Measurements from ENCODE around the gene PDE6G. TPM values are rescaled to one million over a fixed set of nuclear protein-coding genes. Genes with fewer than 3 reads are reported as not detected.
A peak's percentile ranks its signal among the peaks of the same experiment; 100 is the strongest.

The PDE6G gene
- 1.2 TPM for polyA plus RNA-seq (2012; ENCODE audit: insufficient read length, low read depth)

- no peak for TF ChIP-seq SIN3A (IDR thresholded peaks at IDR 0.05; ENCODE audit: borderline replicate concordance, insufficient read depth, low read length)
- no peak for TF ChIP-seq FOXP2 (optimal IDR thresholded peaks at IDR 0.05; ENCODE audit: borderline replicate concordance, extremely low read depth, extremely low read length, insufficient read depth)
- no peak for TF ChIP-seq TAF1 (IDR thresholded peaks at IDR 0.05; ENCODE audit: borderline replicate concordance, insufficient read depth, low read length)
- TF ChIP-seq, protein P1, sequence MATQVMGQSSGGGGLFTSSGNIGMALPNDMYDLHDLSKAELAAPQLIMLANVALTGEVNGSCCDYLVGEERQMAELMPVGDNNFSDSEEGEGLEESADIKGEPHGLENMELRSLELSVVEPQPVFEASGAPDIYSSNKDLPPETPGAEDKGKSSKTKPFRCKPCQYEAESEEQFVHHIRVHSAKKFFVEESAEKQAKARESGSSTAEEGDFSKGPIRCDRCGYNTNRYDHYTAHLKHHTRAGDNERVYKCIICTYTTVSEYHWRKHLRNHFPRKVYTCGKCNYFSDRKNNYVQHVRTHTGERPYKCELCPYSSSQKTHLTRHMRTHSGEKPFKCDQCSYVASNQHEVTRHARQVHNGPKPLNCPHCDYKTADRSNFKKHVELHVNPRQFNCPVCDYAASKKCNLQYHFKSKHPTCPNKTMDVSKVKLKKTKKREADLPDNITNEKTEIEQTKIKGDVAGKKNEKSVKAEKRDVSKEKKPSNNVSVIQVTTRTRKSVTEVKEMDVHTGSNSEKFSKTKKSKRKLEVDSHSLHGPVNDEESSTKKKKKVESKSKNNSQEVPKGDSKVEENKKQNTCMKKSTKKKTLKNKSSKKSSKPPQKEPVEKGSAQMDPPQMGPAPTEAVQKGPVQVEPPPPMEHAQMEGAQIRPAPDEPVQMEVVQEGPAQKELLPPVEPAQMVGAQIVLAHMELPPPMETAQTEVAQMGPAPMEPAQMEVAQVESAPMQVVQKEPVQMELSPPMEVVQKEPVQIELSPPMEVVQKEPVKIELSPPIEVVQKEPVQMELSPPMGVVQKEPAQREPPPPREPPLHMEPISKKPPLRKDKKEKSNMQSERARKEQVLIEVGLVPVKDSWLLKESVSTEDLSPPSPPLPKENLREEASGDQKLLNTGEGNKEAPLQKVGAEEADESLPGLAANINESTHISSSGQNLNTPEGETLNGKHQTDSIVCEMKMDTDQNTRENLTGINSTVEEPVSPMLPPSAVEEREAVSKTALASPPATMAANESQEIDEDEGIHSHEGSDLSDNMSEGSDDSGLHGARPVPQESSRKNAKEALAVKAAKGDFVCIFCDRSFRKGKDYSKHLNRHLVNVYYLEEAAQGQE (IDR thresholded peaks at IDR 0.05; ENCODE audit: insufficient read depth in 1 of 2, low read depth in 2 of 2, low read length in 2 of 2): no peak
- TF ChIP-seq POLR2AphosphoS5 (IDR thresholded peaks at IDR 0.05; ENCODE audit: low read depth, low read length): no peak
Measured at GRCh38 chr17:81656118-81656743, at the start of gene PDE6G. TSS of gene PDE6G (minus strand) at chr17:81656542. CDS start at chr17:81653305, 3,237 bp downstream.

DNA sequence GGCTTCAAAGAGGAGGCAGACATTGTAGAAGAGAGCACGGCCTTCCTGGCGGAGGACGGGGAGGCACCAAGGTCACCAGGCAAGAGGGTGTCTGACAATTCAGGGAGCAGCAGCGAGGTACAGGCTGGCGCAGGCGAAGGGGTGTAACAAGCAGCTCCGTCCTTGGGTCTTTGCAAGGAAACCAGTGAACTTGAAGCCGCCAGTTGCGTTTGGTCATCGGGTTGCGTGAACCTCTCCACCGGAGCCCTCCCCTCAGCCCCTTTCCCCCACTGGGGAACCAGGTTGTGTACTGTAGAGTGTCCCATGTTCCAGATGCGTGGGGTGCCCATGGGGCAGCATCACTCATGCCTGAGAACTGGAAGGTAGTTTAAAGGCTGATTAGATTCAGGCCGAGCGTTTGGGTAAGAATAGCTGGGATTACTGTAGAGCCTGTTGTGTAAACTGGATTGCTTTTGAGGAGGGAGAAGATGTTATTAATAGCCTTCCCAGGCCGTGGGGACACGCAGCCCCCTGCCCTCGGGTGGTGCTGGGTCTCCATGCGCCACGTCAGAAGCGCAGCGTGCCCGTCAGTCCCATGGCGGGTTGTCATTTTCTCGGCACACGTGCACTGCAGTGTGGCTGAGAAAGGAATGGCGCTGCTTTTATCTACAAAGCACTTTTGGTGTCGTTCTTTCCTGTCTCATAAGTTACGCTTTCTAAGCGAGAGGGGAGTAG lies 49.3 kb upstream of the PDE6G start:
- TF ChIP-seq FOXP2 (optimal IDR thresholded peaks at IDR 0.05; ENCODE audit: borderline replicate concordance, extremely low read depth, extremely low read length, insufficient read depth) (no peak), POLR2AphosphoS5 (IDR thresholded peaks at IDR 0.05; ENCODE audit: low read depth, low read length) (peak; percentile 24; the same call in 1 of the 2 replicates)
- TF ChIP-seq, protein P1 (IDR thresholded peaks at IDR 0.05; ENCODE audit: insufficient read depth in 1 of 2, low read depth in 2 of 2, low read length in 2 of 2): no peak

GRCh38 chr17:81703747-81704654 lies 47.7 kb upstream of the PDE6G start:
- TF ChIP-seq FOXP2 (optimal IDR thresholded peaks at IDR 0.05; ENCODE audit: borderline replicate concordance, extremely low read depth, extremely low read length, insufficient read depth) (no peak), POLR2AphosphoS5 (IDR thresholded peaks at IDR 0.05; ENCODE audit: low read depth, low read length) (0 out of 2 replicates have a peak, but pooled peaks have one; percentile 26), TAF1 (IDR thresholded peaks at IDR 0.05; ENCODE audit: borderline replicate concordance, insufficient read depth, low read length) (no peak)

- peak; percentile 38; the same call in 1 of the 2 replicates for TF ChIP-seq SIN3A (IDR thresholded peaks at IDR 0.05; ENCODE audit: borderline replicate concordance, insufficient read depth, low read length)
- peak; percentile 96 for TF ChIP-seq TAF1 (IDR thresholded peaks at IDR 0.05; ENCODE audit: borderline replicate concordance, insufficient read depth, low read length)
- no peak for TF ChIP-seq FOXP2 (optimal IDR thresholded peaks at IDR 0.05; ENCODE audit: borderline replicate concordance, extremely low read depth, extremely low read length, insufficient read depth)
- TF ChIP-seq, protein P1 (IDR thresholded peaks at IDR 0.05; ENCODE audit: insufficient read depth in 1 of 2, low read depth in 2 of 2, low read length in 2 of 2): peak; percentile 16 to 45; a peak in 1 of 4 replicates
- peak; percentile 94 for TF ChIP-seq POLR2AphosphoS5 (IDR thresholded peaks at IDR 0.05; ENCODE audit: low read depth, low read length)
Measured at GRCh38 chr17:81702934-81703746, 46.8 kb upstream of the PDE6G start, which contains the start of gene MRPL12. TSS of gene MRPL12 (plus strand) at chr17:81703367. CDS start at chr17:81703502, 135 bp downstream.

Measured in PFSK-1 (cell line).